HL-60 (cell line): ENCODE results near the gene LTBR.

Source experiments
- DNase-seq, 2 experiments: peaks; one replicate each; pipeline ENCODE4 v3.0.0-alpha.2; 2010 to 2020; ENCODE audit warnings: low read depth in 1 of 2, low spot score in 1 of 2
- H3K27ac ChIP-seq: fragments of 250-450 bp; sonication (Bioruptor Pico); replicated peaks from 2 replicates; pipeline ENCODE4 v1.5.1; 2020; ENCODE audit warnings: mild to moderate bottlenecking, moderate library complexity
- H3K27me3 ChIP-seq: fragments of 250-450 bp; sonication (Bioruptor Pico); 2 replicates; pipeline ENCODE4 v1.5.1; 2021; ENCODE audit warnings: mild to moderate bottlenecking, moderate library complexity; ENCODE audit not compliant: insufficient read depth, poor library complexity, severe bottlenecking
- H3K4me3 ChIP-seq: replicated peaks from 2 replicates; pipeline ENCODE4 v1.5.1; 2011; ENCODE audit warnings: mild to moderate bottlenecking, control low read depth, low read length; ENCODE audit not compliant: insufficient read depth
- CTCF ChIP-seq: IDR thresholded peaks from one replicate; pipeline ENCODE4 v1.5.1; 2011; ENCODE audit warnings: low read length, control low read depth, inconsistent platforms; ENCODE audit not compliant: insufficient read depth
- GABPA ChIP-seq: IDR thresholded peaks from 2 replicates; pipeline ENCODE4 v1.6.1; 2012; ENCODE audit warnings: low read depth
- POLR2AphosphoS5 ChIP-seq: IDR thresholded peaks from 2 replicates; pipeline ENCODE4 v1.6.1; 2012; ENCODE audit warnings: low read depth
- REST ChIP-seq: IDR thresholded peaks from 2 replicates; pipeline ENCODE4 v1.6.1; 2012; ENCODE audit warnings: low read depth; ENCODE audit not compliant: insufficient replicate concordance
- SPI1 ChIP-seq: IDR thresholded peaks from 2 replicates; pipeline ENCODE4 v1.6.1; 2012; ENCODE audit warnings: low read depth, mild to moderate bottlenecking, borderline replicate concordance

The LTBR gene

GRCh38 chr12:6376079-6376869 lies 7.7 kb upstream of the LTBR start:
- Histone ChIP-seq H3K27ac (peak overlapping the region; percentile 44), H3K27me3 (no peaks in the 10 kb centered on the region), H3K4me3 (no peak overlapping the region)
- peak in 1 of 2 experiments; percentile 47 for DNase-seq
- TF ChIP-seq REST (no peak), SPI1 (no peak; the same call in 1 of the 2 replicates), POLR2AphosphoS5 (no peak), CTCF (no peak), GABPA (no peak)

- Histone ChIP-seq H3K27me3 (no peaks in the 10 kb centered on the region), H3K4me3 (no peak overlapping the region), H3K27ac (peak overlapping the region; percentile 44; the same call in 1 of the 2 replicates)
- TF ChIP-seq SPI1, result peak; percentile 41; the same call in 1 of the 2 replicates
- TF ChIP-seq CTCF, result no peak
- DNase-seq, result peak in 1 of 2 experiments; percentile 50
Observed at GRCh38 chr12:6376870-6377666, 6.9 kb upstream of the LTBR start.

- Histone ChIP-seq H3K27me3 (no peaks in the 10 kb centered on the region), H3K27ac (no peak overlapping the region), H3K4me3 (no peak overlapping the region)
- TF ChIP-seq CTCF (no peak), GABPA (no peak), SPI1 (no peak), POLR2AphosphoS5 (no peak), REST (no peak)
- DNase-seq, result no peak
Observed at GRCh38 chr12:6377667-6377994, 6.3 kb upstream of the LTBR start.
